ENCODE data around the gene METAP1D. TPM values are rescaled to one million over a fixed set of nuclear protein-coding genes. Genes with fewer than 3 reads are reported as not detected.

METAP1D gene
- total RNA-seq, 1 donor from 2014 or later, result 4.0 TPM

GRCh38 chr2:172072706-172073105 is 73.0 kb downstream of the METAP1D start:
- intact Hi-C loops (cut with DNase I), result no loop called here
- no peak for DNase-seq (ENCODE audit: low spot score)

- intact Hi-C loops (cut with DNase I), result no loop called here
- no peak for DNase-seq (ENCODE audit: low spot score)
These were observed 73.8 kb downstream of the METAP1D start for GRCh38 chr2:172073518-172073917.

DNA sequence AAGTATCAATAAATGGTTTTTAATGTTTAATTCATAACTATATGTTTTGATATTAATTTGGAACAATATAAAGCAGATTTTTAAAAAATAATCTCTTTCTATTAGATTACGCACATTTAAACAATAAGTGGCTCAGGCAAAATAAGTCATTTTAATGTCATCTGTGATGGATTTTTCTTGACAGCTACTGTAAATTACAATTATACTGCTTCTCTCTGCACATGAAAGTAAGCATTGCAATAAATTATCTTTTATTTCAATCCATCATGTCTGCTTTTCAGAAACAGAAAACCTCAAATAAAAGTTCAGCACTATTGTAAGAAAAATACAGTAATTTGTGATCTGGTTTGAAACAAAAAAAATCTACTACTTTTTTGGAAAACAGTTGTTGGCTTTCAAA is 74.5 kb downstream of the METAP1D start:
- intact Hi-C loops (cut with DNase I), result no loop called here
- DNase-seq (ENCODE audit: low spot score), result no peak

- DNase-seq (ENCODE audit: low spot score), result no peak
- intact Hi-C loops (cut with DNase I), result no loop called here
These were observed 79.7 kb downstream of the METAP1D start for GRCh38 chr2:172079416-172079815.

DNA sequence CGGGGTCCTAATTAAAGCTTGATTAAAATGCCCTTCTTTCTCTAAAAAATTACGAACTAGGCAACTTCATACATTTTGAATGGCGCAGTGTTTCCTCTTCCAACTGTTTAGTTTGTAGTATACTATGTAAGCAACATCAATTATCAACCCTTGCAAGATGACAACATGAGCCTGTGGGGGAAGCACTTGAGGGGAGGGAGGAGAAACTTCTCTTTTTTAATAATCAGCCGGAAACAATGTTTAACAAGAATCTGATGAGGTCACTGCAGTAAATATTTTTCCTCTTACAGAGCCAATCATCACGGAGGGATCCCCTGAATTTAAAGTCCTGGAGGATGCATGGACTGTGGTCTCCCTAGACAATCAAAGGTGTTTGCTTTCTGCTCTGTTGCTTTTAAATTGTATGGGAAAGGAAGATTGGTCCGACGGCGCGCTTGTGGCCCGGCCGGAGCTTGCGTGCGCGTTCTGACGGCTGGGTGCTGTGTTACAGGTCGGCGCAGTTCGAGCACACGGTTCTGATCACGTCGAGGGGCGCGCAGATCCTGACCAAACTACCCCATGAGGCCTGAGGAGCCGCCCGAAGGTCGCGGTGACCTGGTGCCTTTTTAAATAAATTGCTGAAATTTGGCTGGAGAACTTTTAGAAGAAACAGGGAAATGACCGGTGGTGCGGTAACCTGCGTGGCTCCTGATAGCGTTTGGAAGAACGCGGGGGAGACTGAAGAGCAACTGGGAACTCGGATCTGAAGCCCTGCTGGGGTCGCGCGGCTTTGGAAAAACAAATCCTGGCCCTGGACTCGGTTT is 80.3 kb downstream of the METAP1D start:
- no peak for DNase-seq (ENCODE audit: low spot score)
- intact Hi-C loops (cut with DNase I), result loop anchor here (5.0 to 10.0 kb wide), 2 partner anchors 78 to 155 kb away; partner anchors contain the start of gene HAT1

- DNase-seq (ENCODE audit: low spot score), result no peak
- intact Hi-C loops (cut with DNase I), result loop anchor here (5.0 to 10.0 kb wide), 2 partner anchors 78 to 156 kb away; partner anchors contain the start of gene HAT1
These were observed 81.0 kb downstream of the METAP1D start for GRCh38 chr2:172080641-172081220.

DNA sequence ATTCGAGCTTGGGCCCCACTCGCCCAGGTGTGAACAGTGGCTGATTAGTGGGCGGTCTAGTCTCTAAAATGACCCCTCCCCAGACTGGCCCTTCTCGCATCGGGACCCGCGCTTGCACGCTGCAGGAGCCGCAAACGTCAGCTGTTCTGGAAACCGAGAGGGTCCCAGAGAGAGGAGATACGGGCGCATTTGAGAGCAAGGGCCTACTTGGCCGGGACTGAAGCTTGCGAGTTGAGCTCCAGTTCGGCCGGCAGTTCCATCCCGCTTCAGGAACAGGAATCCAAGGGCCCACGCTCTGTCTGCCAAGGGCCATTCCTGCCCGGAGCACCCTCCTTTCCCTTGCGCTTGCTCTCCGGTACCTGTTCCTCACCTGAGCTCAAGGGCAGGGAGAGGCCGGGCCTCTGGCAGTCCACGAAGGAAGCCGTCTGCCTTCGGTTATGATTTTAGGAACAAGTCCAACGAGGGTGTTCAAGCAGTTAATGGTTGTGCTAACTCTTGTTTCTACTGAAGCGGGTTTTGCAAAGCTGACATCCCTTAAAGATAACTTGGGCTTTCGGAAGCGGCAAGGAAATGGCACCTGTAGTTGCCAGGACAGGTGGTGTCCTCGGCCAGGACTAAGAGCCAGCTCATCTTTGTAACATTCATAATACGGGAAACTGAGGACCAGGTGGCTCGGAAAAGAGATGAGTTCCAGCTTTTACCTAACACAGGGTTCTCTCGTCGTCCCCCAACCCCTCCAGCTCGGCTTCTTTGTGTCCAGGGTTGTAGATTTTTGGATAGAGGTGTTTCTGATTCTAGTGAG is 81.7 kb downstream of the METAP1D start:
- intact Hi-C loops (cut with DNase I), result loop anchor here (5.0 to 10.0 kb wide), 2 partner anchors 79 to 157 kb away; partner anchors contain the start of gene HAT1
- DNase-seq (ENCODE audit: low spot score), result no peak

DNA sequence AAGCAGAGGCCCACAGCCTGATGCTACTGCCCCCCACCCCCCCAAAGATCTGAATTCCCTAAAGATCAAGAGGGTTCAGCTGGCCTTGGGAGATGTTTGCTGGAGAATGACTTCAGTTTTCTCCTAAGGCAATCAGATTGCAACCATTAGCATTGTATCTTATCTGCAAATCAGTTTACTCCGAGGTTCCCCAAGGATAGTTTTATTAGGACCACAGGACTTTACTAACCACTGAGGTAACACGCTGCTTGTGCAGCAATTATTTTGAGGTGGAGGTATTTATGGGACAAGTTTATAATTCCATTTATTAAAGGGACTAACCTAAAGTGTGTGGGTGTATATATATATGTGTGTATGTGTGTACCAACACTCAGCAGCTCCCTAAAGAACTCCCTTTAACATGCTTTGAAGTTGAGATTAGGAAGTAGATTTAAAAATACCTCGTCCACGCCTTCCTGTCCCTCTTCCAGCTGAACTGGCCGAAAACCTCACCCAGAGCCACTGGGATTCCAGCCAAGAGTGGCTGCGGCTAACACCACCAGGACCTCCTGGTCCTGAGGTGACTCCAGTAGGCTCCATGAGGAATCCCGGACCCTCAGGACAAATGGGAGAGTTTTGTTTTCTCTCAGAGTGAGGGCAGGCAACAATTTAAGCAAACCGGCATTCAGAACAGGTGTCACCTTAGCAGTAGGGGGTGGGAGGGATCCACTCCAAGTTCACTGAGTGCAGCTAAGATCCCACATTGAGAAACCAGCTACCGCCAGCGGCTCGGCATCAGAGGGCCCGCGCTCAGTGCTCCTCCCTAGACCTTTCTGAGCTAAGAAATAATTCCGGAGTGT is 82.6 kb downstream of the METAP1D start:
- DNase-seq (ENCODE audit: low spot score), result no peak
- intact Hi-C loops (cut with DNase I), result loop anchor here (5.0 to 10.0 kb wide), 2 partner anchors 80 to 158 kb away; partner anchors contain the start of gene HAT1

GRCh38 chr2:172082944-172083627 is 83.3 kb downstream of the METAP1D start:
- intact Hi-C loops (cut with DNase I), result loop anchor here (5.0 to 10.0 kb wide), 2 partner anchors 81 to 158 kb away; partner anchors contain the start of gene HAT1
- DNase-seq (ENCODE audit: low spot score), result no peak

GRCh38 chr2:172083628-172084394 is 84.1 kb downstream of the METAP1D start:
- intact Hi-C loops (cut with DNase I), result loop anchor here (5.0 to 10.0 kb wide), 2 partner anchors 82 to 159 kb away; partner anchors contain the start of gene HAT1
- no peak for DNase-seq (ENCODE audit: low spot score)

- no peak for DNase-seq (ENCODE audit: low spot score)
- intact Hi-C loops (cut with DNase I), result loop anchor here (5.0 to 10.0 kb wide), 2 partner anchors 82 to 160 kb away; partner anchors contain the start of gene HAT1
These were observed 84.6 kb downstream of the METAP1D start for GRCh38 chr2:172084395-172084644.

DNA sequence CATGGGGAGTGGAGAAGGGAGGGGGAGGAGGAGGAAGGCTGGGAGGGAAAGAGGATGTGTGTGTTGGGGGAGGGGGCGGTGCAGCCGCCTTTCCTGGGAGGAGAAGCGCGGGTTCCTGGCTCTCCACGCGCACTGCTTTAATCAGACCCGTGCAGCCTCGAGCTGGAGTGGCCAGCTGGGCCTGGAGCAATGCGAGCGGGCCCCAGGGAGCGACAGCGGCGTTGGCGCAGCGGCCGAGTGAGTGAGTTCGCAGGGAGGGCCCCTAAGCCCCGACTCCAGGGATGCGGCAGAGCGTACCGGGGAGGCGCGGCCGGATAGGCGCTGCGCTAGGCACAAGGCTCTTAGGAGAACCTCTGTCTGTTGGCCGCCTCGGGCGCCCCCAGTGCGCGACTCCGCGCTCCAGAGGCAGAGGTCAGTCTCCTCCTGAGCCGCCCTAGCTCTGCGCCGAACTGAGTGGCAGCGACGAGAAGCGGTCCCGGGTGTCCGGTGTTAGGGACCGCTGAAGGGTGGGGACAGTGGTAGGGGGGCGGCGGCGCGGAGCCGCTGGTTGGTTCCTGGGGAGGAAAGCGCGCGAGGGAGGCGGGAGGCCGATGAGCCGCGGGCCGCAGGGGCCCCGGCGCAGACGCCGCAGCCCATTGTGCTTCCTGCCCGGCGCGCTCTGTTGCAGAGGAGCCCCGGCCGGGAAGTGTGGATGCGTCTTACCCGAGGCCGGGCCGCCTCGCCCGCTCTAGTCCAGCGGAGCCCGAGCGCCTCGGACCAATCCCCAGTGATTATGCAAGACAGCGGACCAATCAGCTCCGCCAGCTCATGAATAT is 85.1 kb downstream of the METAP1D start:
- DNase-seq (ENCODE audit: low spot score), result no peak
- intact Hi-C loops (cut with DNase I), result loop anchor here (5.0 to 10.0 kb wide), 2 partner anchors 83 to 160 kb away; partner anchors contain the start of gene HAT1

DNA sequence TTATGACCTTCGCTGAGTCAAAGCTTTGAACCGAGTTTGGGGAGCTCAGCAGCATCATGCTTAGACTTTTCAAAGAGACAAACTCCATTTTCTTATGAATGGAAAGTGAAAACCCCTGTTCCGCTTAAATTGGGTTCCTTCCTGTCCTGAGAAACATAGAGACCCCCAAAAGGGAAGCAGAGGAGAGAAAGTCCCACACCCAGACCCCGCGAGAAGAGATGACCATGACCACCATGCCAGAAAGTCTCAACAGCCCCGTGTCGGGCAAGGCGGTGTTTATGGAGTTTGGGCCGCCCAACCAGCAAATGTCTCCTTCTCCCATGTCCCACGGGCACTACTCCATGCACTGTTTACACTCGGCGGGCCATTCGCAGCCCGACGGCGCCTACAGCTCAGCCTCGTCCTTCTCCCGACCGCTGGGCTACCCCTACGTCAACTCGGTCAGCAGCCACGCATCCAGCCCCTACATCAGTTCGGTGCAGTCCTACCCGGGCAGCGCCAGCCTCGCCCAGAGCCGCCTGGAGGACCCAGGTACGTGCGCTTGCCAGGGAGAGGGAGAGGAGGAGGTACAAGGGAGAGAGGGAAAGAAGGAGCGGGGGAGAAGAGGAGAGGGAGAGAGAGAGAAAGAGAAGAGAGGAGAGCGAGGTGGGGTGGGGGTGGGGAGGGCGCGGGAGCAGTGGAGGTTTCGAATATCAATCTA is 85.9 kb downstream of the METAP1D start, which contains the start of gene DLX1:
TSS of gene DLX1 (plus strand) at position 48 of the 700 bp plus-strand sequence. CDS start at position 219, 171 bp downstream.
- DNase-seq (ENCODE audit: low spot score), result no peak
- intact Hi-C loops (cut with DNase I), result loop anchor here (10.0 kb wide), 1 partner anchor 161 kb away; the partner anchor contains the start of gene HAT1

GRCh38 chr2:172086241-172087206 is 86.8 kb downstream of the METAP1D start:
- intact Hi-C loops (cut with DNase I), result loop anchor here (10.0 kb wide), 1 partner anchor 162 kb away; the partner anchor contains the start of gene HAT1
- no peak for DNase-seq (ENCODE audit: low spot score)

DNA sequence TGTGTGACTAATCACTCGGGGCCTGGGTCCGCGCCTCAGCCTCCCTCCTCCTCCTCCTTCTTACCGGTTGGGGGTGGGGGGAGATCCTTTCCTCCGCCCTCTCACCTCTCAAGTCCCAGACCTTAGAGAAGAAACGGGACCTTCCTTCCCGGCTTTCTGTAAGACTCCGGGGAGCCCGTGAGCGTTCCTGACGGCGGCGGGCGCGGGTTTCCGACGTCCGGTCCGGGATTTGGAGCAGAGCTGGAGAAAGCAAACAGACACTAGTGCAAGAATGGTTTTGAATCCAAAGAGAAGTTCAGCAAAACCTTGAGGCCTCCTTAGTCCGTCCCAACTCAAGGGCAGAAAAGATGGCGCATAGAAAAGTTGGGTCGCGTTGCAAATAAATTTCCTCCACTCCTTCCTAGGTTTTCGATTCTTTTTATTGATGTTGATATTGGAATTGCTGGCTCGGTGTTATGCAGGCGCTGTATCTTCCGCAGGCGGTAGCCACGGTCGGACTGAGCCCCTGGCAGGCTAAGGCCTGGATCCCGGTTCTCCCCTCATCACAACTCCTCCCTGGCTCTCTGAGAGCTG is 87.5 kb downstream of the METAP1D start:
- DNase-seq (ENCODE audit: low spot score), result no peak
- intact Hi-C loops (cut with DNase I), result loop anchor here (10.0 kb wide), 1 partner anchor 162 kb away; the partner anchor contains the start of gene HAT1

Measured in cardiac septum (tissue), 1 donor.